ENCODE measurements around the gene NTN3.
A peak's percentile ranks its signal among the peaks of the same experiment; 100 is the strongest.
"Not testable (repeated sequence)": the region's sequence is repeated elsewhere in the genome, so short reads cannot be mapped to it uniquely, and the experiment has no call there.

Gene NTN3

GRCh38 chr16:2476741-2477140, 5.6 kb downstream of the NTN3 start:
- TF ChIP-seq CTCF (conservative IDR thresholded peaks at IDR 0.05), result no peak
- TF ChIP-seq ZFX (IDR thresholded peaks at IDR 0.05), result no peak
- H3K27ac ChIP-seq, result peak overlapping the region; percentile 94; the same call in 1 of the 2 replicates

- TF ChIP-seq ZFX (IDR thresholded peaks at IDR 0.05) (no peak), CTCF (conservative IDR thresholded peaks at IDR 0.05) (no peak)
- H3K27ac ChIP-seq, result no peak overlapping the region
Observed at GRCh38 chr16:2477327-2477726, 6.2 kb downstream of the NTN3 start.

- H3K27ac ChIP-seq, result no peak overlapping the region
- TF ChIP-seq CTCF (conservative IDR thresholded peaks at IDR 0.05) (no peak), ZFX (IDR thresholded peaks at IDR 0.05) (no peak)
Observed at GRCh38 chr16:2478279-2478678, 7.2 kb downstream of the NTN3 start.

GRCh38 chr16:2479996-2480395, 8.9 kb downstream of the NTN3 start:
- H3K27ac ChIP-seq, result not testable (repeated sequence)

- H3K27ac ChIP-seq, result no peak overlapping the region
Observed at GRCh38 chr16:2480948-2481347, 9.9 kb downstream of the NTN3 start.

GRCh38 chr16:2481676-2482075, 10.6 kb downstream of the NTN3 start:
- no peak for TF ChIP-seq ZFX (IDR thresholded peaks at IDR 0.05)
- TF ChIP-seq CTCF (conservative IDR thresholded peaks at IDR 0.05), result no peak

More at GRCh38 chr16:2480948-2481347, 9.9 kb downstream of the NTN3 start:
- TF ChIP-seq CTCF (conservative IDR thresholded peaks at IDR 0.05) (no peak), ZFX (IDR thresholded peaks at IDR 0.05) (no peak)

GRCh38 chr16:2482249-2482648, 11.2 kb downstream of the NTN3 start:
- H3K27ac ChIP-seq, result no peak overlapping the region
- TF ChIP-seq ZFX (IDR thresholded peaks at IDR 0.05) (no peak), CTCF (conservative IDR thresholded peaks at IDR 0.05) (no peak)

More at GRCh38 chr16:2481676-2482075, 10.6 kb downstream of the NTN3 start:
- no peak overlapping the region for H3K27ac ChIP-seq

GRCh38 chr16:2482708-2483534, 11.8 kb downstream of the NTN3 start:
- no peak overlapping the region for H3K27ac ChIP-seq
- no peak for TF ChIP-seq ZFX (IDR thresholded peaks at IDR 0.05)
- no peak for TF ChIP-seq CTCF (conservative IDR thresholded peaks at IDR 0.05)

Data from C4-2B (cell line).